Measurements from ENCODE around the gene FCER2. TPM values are rescaled to one million over a fixed set of nuclear protein-coding genes. Genes with fewer than 3 reads are reported as not detected.

Gene FCER2
- total and polyA plus RNA-seq, 11 donors: 0.06 to 1.5 (median 0.23) TPM; not detected in 6

DNA sequence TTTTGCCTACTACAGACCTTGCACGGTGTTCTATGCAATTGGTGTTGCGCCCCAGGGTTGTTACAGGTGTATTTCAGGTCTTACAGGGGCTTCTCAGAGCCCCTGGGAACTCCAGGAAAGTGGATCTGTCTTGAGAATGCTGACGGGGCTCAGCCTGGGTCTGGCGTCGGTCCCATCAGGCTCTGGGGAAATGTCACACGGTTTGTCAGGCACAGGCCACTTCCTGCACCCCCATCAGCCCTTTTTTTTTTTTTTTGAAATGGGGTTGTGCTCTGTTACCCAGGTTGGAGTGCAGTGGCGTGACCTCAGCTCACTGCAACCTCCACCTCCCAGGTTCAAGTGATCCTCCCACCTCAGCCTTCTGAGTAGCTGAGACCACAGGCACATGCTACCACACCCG is 16.7 kb upstream of the FCER2 start:
- ATAC-seq (no peak), DNase-seq (no peak)
- H3K27ac ChIP-seq: no peak overlapping the region
- TF ChIP-seq, protein P1, sequence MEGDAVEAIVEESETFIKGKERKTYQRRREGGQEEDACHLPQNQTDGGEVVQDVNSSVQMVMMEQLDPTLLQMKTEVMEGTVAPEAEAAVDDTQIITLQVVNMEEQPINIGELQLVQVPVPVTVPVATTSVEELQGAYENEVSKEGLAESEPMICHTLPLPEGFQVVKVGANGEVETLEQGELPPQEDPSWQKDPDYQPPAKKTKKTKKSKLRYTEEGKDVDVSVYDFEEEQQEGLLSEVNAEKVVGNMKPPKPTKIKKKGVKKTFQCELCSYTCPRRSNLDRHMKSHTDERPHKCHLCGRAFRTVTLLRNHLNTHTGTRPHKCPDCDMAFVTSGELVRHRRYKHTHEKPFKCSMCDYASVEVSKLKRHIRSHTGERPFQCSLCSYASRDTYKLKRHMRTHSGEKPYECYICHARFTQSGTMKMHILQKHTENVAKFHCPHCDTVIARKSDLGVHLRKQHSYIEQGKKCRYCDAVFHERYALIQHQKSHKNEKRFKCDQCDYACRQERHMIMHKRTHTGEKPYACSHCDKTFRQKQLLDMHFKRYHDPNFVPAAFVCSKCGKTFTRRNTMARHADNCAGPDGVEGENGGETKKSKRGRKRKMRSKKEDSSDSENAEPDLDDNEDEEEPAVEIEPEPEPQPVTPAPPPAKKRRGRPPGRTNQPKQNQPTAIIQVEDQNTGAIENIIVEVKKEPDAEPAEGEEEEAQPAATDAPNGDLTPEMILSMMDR (IDR thresholded peaks at IDR 0.05): no peak
- TF ChIP-seq POLR2A (IDR thresholded peaks at IDR 0.05): no peak
- H3K9me3 ChIP-seq: peaks cover 0 to 18% (median 5%) of the 10 kb centered on the region in 12 donors
- H3K36me3 ChIP-seq: no peaks in the 10 kb centered on the region
- intact Hi-C loops (cut with DNase I): no loop called here
- H3K4me1 ChIP-seq: no peaks in the 10 kb centered on the region
- WGBS, 4 donors: 48 to 59% (median 49%) methylated on average over 8 of the region's 8 CpGs
- no peak overlapping the region for H3K4me3 ChIP-seq
- peaks cover 0 to 19% (median 0%) of the 10 kb centered on the region in 9 donors for H3K27me3 ChIP-seq

- H3K27me3 ChIP-seq: peaks cover 0 to 10% (median 0%) of the 10 kb centered on the region in 9 donors
Observed at GRCh38 chr19:7716762-7717161, 14.8 kb upstream of the FCER2 start.

GRCh38 chr19:7715671-7716070 is 13.7 kb upstream of the FCER2 start:
- 77 to 90% (median 87%) methylated on average over 1 of the region's 1 CpG for WGBS, 4 donors
- peaks cover 0 to 18% (median 5%) of the 10 kb centered on the region in 12 donors for H3K9me3 ChIP-seq
- H3K4me1 ChIP-seq: no peaks in the 10 kb centered on the region
- no peak for DNase-seq
- peaks cover 0 to 5% (median 0%) of the 10 kb centered on the region in 9 donors for H3K27me3 ChIP-seq
- no peak overlapping the region for H3K27ac ChIP-seq
- intact Hi-C loops (cut with DNase I): no loop called here
- no peak for TF ChIP-seq POLR2A (IDR thresholded peaks at IDR 0.05)
- TF ChIP-seq, protein P1 (IDR thresholded peaks at IDR 0.05): no peak
- no peaks in the 10 kb centered on the region for H3K36me3 ChIP-seq
- ATAC-seq: no peak
- no peak overlapping the region for H3K4me3 ChIP-seq

More at GRCh38 chr19:7716762-7717161, 14.8 kb upstream of the FCER2 start:
- Histone ChIP-seq H3K27ac (no peak overlapping the region), H3K9me3 (peaks cover 0 to 18% (median 5%) of the 10 kb centered on the region in 12 donors), H3K4me1 (no peaks in the 10 kb centered on the region), H3K4me3 (no peak overlapping the region), H3K36me3 (no peaks in the 10 kb centered on the region)
- ATAC-seq (no peak), DNase-seq (no peak)
- TF ChIP-seq POLR2A (IDR thresholded peaks at IDR 0.05): no peak
- TF ChIP-seq, protein P1 (IDR thresholded peaks at IDR 0.05): no peak
- 70 to 88% (median 81%) methylated on average over 1 of the region's 1 CpG for WGBS, 4 donors
- intact Hi-C loops (cut with DNase I): no loop called here

GRCh38 chr19:7710616-7711015 is 8.7 kb upstream of the FCER2 start:
- Histone ChIP-seq H3K36me3 (no peaks in the 10 kb centered on the region), H3K4me1 (peaks cover 0 to 21% (median 0%) of the 10 kb centered on the region in 12 donors), H3K27ac (no peak overlapping the region), H3K4me3 (no peak overlapping the region), H3K27me3 (no peaks in the 10 kb centered on the region), H3K9me3 (peaks cover 0 to under 1% (median 0%) of the 10 kb centered on the region in 12 donors)
- TF ChIP-seq, protein P1 (IDR thresholded peaks at IDR 0.05): no peak
- TF ChIP-seq POLR2A (IDR thresholded peaks at IDR 0.05): no peak
- 74 to 82% (median 76%) methylated on average over 5 of the region's 5 CpGs for WGBS, 4 donors
- intact Hi-C loops (cut with DNase I): no loop called here
- DNase-seq (no peak), ATAC-seq (no peak)

Measured in heart left ventricle (tissue), 16 donors.